Common myeloid progenitor, CD34-positive (primary cell): Measurements from ENCODE around the gene YTHDF2.
"Not testable (repeated sequence)": the region's sequence is repeated elsewhere in the genome, so short reads cannot be mapped to it uniquely, and the experiment has no call there.

Source experiments
- CTCF ChIA-PET: fragments of 350-600 bp; sonication (Branson Sonifier 250); formaldehyde crosslinking; loops from one replicate; lab custom pipeline; 2021; ENCODE audit warnings: antibody characterized with exemption; lab: Charles Lee
- POLR2A ChIA-PET: fragments of 350-600 bp; sonication (Branson Sonifier 250); formaldehyde crosslinking; loops from one replicate; lab custom pipeline; 2021; ENCODE audit warnings: antibody characterized with exemption; lab: Charles Lee
- DNase-seq, 3 donors: peaks; one replicate each; pipeline versions ENCODE4 v3.0.0 to v3.0.0-alpha.2; 2013
- H3K27ac ChIP-seq, 2 experiments: 1 replicate in 1 of 2; 2 replicates in 1 of 2; pipeline ENCODE4 v1.7.0; 2013; ENCODE audit warnings: inconsistent platforms in 2 of 2, low read length in 2 of 2, mild to moderate bottlenecking in 2 of 2, low read depth in 1 of 2, moderate library complexity in 1 of 2; ENCODE audit not compliant: severe bottlenecking in 2 of 2, insufficient read depth in 1 of 2, poor library complexity in 1 of 2
- H3K27me3 ChIP-seq, 5 experiments: replicated peaks in 2 of 5; 1 replicate in 3 of 5; 2 replicates in 2 of 5; pipeline versions ENCODE4 v1.6.1 to v1.7.0; 2013; ENCODE audit warnings: low read length in 4 of 5, mild to moderate bottlenecking in 2 of 5, moderate library complexity in 2 of 5, inconsistent platforms in 1 of 5; ENCODE audit not compliant: insufficient read depth in 5 of 5, control insufficient read depth in 4 of 5
- H3K36me3 ChIP-seq, 4 experiments: 1 replicate in 2 of 4; 2 replicates in 2 of 4; pipeline versions ENCODE4 v1.6.1 to v1.7.0; 2013; ENCODE audit warnings: low read length in 3 of 4, control low read depth in 1 of 4, mild to moderate bottlenecking in 1 of 4; ENCODE audit not compliant: control insufficient read depth in 4 of 4, insufficient read depth in 4 of 4
- H3K4me1 ChIP-seq, 4 experiments: 1 replicate in 3 of 4; 2 replicates in 1 of 4; pipeline versions ENCODE4 v1.6.1 to v1.7.1; 2013; ENCODE audit warnings: low read length in 3 of 4, mild to moderate bottlenecking in 3 of 4, control low read depth in 1 of 4, inconsistent platforms in 1 of 4, moderate library complexity in 1 of 4; ENCODE audit not compliant: control insufficient read depth in 4 of 4, insufficient read depth in 4 of 4; ENCODE audit errors: control extremely low read depth in 1 of 4
- H3K4me3 ChIP-seq, 7 experiments: 1 replicate in 4 of 7; 2 replicates in 3 of 7; pipeline versions ENCODE4 v1.5.1 to v1.7.0; 2013; ENCODE audit warnings: mild to moderate bottlenecking in 7 of 7, low read length in 6 of 7, moderate library complexity in 6 of 7, inconsistent platforms in 2 of 7, low read depth in 2 of 7, control low read depth in 1 of 7; ENCODE audit not compliant: insufficient read depth in 4 of 7, control insufficient read depth in 1 of 7; ENCODE audit errors: extremely low read depth in 1 of 7
- H3K9me3 ChIP-seq, 5 experiments: 1 replicate in 4 of 5; 2 replicates in 1 of 5; pipeline versions ENCODE4 v1.6.1 to v1.7.1; 2013; ENCODE audit warnings: low read length in 4 of 5, mild to moderate bottlenecking in 2 of 5, inconsistent platforms in 1 of 5, low read depth in 1 of 5, moderate library complexity in 1 of 5; ENCODE audit not compliant: control insufficient read depth in 4 of 5, insufficient read depth in 2 of 5; ENCODE audit errors: control extremely low read depth in 1 of 5
- WGBS: methylation state at CpG from one replicate; pipeline ENCODE4 v1.1.5; 2013; ENCODE audit not compliant: insufficient coverage; 5-methylcytosine and 5-hydroxymethylcytosine counted together

Gene YTHDF2

DNA sequence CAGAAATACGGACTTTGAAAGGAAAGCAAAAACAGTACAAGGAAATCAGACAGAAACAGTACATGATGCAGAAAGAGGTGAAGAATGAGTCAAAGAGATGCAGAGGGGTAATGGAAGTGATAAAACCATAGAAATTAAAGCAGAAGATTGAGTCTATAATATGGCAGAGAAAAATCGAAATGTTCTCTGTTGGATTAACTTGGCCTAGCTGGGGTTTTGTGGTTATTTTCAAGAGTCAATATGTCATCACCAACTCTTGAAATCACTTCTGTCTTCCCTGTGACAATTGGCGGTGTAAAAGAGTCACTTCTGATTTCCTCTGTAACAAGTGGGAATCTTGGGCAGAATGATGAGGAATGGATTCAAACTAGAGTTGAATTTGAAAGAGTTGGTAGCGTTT lies 7.4 kb downstream of the YTHDF2 start:
- Histone ChIP-seq H3K27me3 (no peaks in the 10 kb centered on the region), H3K4me3 (no peak overlapping the region), H3K27ac (no peak overlapping the region), H3K4me1 (peaks cover 5 to 39% (median 24%) of the 10 kb centered on the region in 4 experiments), H3K9me3 (no peaks in the 10 kb centered on the region), H3K36me3 (peaks cover 9 to 76% (median 41%) of the 10 kb centered on the region in 4 experiments)
- ChIA-PET CTCF (no interaction called here), POLR2A (no interaction called here)
- no peak for DNase-seq
- 100% methylated on average over 2 of the region's 4 CpGs for WGBS

DNA sequence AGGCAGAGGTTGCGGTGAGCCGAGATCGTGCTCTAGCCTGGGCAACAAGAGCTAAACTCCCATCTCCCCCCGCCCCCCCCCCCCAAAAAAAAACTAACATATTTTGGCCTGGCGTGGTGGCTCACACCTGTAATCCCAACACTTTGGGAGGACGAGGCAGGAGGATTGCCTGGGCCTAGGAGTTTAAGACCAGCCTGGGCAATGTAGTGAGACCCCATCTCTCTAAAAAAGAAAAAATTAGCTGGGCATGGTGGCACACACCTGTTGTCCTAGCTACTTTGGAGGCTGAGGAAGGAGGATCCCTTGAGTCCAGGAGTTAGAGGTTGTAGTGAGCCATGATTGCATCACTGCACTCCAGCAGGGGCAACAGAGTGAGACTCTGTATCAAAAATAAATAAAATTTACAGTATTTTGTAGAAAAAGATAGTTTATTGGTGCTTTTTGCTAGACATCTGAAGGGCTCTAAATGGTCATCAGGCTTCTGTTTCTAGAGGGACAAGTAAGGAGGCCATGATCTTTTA lies 9.0 kb downstream of the YTHDF2 start:
- Histone ChIP-seq H3K27me3 (no peaks in the 10 kb centered on the region), H3K4me3 (no peak overlapping the region), H3K27ac (peak overlapping the region in 1 of 2 experiments; percentile 54), H3K36me3 (peaks cover 6 to 68% (median 33%) of the 10 kb centered on the region in 4 experiments), H3K4me1 (peaks cover 5 to 38% (median 25%) of the 10 kb centered on the region in 4 experiments), H3K9me3 (no peaks in the 10 kb centered on the region)
- DNase-seq: no peak
- ChIA-PET POLR2A (no interaction called here), CTCF (interaction anchor here (1.2 to 1.9 kb wide), 2 partner anchors 9 to 12 kb away, joined by 3 to 9 read pairs; partner anchors contain the start of gene YTHDF2)
- WGBS: no CpG with 5 or more reads among the region's 6 CpGs

DNA sequence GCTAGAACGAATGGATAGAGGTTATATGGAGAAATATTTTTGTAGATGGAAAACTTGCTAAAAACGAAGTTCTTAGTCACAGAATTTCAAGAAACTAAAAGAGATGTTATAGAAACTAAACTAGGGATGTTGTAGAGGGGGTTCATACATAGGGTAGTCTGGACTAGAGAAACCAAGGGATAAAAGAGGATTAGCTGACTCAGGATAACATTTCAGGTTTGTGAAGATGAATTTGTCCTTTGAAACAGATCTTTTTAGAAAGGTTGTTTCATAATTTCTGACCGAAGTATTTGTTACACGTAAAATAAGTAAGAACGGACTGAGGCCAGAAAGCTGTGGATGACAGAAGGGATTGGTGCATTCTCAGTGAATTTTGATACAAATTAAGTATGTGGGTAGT lies 13.6 kb downstream of the YTHDF2 start:
- no peaks in the 10 kb centered on the region for H3K27me3 ChIP-seq
- H3K9me3 ChIP-seq: no peaks in the 10 kb centered on the region
- H3K4me1 ChIP-seq: peaks cover 2 to 35% (median 21%) of the 10 kb centered on the region in 4 experiments
- 100% methylated on average over 2 of the region's 5 CpGs for WGBS
- ChIA-PET CTCF (interaction anchor here (2.8 kb wide), 1 partner anchor 14 kb away, joined by 10 read pairs; the partner anchor contains the start of gene YTHDF2), POLR2A (no interaction called here)
- peaks cover 4 to 46% (median 9%) of the 10 kb centered on the region in 4 experiments for H3K36me3 ChIP-seq
- H3K27ac ChIP-seq: peak overlapping the region in 1 of 2 experiments; percentile 19
- no peak for DNase-seq
- H3K4me3 ChIP-seq: no peak overlapping the region

DNA sequence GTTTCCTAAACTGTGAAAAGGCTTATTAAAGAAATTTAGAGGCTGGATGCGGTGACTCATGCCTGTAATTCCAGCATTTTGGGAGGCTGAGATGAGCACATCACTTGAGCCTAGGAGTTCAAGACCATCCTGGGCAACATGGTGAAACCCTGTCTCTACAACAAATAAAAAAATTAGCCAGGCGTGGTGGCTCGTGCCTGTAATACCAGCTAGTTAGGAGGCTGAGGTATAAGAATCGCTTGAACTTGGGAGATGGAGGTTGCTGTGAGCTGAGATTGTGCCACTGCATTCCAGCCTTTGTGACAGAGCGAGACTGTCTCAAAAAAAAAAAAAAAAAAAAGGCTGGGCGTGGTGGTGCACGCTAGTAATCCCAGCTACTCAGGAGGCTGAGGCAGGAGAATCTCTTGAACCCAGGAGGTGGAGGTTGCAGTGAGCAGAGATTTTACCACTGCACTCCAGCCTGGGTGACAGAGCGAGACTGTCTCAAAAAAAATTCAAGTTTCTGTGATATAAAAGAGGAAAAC lies 14.1 kb downstream of the YTHDF2 start:
- ChIA-PET POLR2A (interaction anchor here (0.6 kb wide), 1 partner anchor 27 kb away, joined by 3 read pairs; no protein-coding TSS in a partner anchor), CTCF (interaction anchor here (2.8 to 3.7 kb wide), 2 partner anchors 12 to 14 kb away, joined by 10 to 13 read pairs; partner anchors contain the start of gene YTHDF2)
- not testable (repeated sequence) for H3K9me3 ChIP-seq, H3K27ac ChIP-seq, H3K4me3 ChIP-seq, DNase-seq, H3K27me3 ChIP-seq
- Histone ChIP-seq H3K36me3 (peaks cover 4 to 49% (median 8%) of the 10 kb centered on the region in 4 experiments), H3K4me1 (peaks cover 1 to 33% (median 20%) of the 10 kb centered on the region in 4 experiments)
- WGBS: 91% methylated on average over 4 of the region's 8 CpGs

DNA sequence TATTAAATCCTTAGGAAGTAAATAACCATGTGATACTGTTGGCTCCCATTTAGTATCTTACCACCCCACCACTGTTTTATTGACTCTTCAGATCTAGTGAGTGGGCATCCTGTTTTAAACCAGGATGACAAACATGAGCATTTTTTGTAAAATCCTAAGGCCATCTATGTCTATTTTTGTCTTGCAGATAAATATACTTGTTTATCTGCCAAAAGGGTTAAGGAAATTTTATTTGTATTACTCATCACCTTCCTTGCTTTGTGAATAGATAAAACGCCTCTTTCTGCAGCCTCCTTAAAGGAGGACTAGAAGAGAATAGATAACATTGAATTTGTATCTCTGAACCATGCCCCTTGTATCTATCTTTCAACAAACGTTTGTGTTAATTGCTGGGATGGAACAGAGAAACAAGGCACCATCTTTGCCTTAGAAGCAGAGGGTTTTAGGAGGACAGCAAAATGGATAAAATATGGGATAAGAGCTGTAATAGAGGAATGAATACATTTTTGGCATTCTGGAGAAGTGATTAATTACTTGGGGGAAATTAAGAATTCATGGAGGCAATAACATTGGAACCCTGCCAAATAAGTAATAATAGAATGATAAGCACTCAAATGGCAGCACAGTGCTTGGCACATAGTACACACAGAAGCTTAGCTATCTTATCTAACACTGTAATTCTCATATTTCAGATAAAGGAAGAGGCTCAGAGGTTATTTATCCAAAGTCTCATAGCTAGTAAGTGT lies 14.7 kb downstream of the YTHDF2 start:
- Histone ChIP-seq H3K27ac (no peak overlapping the region), H3K4me1 (peaks cover 0 to 32% (median 16%) of the 10 kb centered on the region in 4 experiments), H3K27me3 (no peaks in the 10 kb centered on the region), H3K9me3 (no peaks in the 10 kb centered on the region), H3K36me3 (peaks cover 4 to 50% (median 10%) of the 10 kb centered on the region in 4 experiments), H3K4me3 (no peak overlapping the region)
- CTCF ChIA-PET: interaction anchor here (1.9 to 3.7 kb wide), 3 partner anchors 9 to 15 kb away, joined by 6 to 13 read pairs (median 10); partner anchors contain the start of gene YTHDF2
- 100% methylated on average over 1 of the region's 2 CpGs for WGBS
- DNase-seq: no peak
- POLR2A ChIA-PET: interaction anchor here (0.6 kb wide), 1 partner anchor 28 kb away, joined by 3 read pairs; no protein-coding TSS in a partner anchor

DNA sequence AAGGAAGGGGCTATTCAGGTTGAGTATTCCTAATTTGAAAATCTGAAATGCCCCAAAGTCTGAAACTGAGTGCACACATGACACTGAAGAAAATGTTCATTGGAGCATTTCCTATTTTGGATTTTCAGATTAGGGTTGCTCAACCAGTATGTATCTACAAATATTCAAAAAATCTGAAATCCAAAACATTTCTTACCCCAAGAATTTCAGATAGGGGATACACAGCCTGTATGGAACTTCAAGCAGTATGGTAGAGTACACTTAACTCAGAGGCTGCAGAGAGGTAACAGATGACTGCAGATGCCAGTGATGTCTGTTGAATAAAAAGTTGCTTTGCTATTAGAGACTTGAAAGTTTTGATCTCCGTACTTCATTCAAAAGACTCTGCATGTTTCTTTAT lies 19.0 kb downstream of the YTHDF2 start:
- Histone ChIP-seq H3K27ac (no peak overlapping the region), H3K4me1 (peaks cover 0 to 16% (median 1%) of the 10 kb centered on the region in 4 experiments), H3K4me3 (no peak overlapping the region), H3K27me3 (no peaks in the 10 kb centered on the region), H3K9me3 (no peaks in the 10 kb centered on the region), H3K36me3 (peaks cover 18 to 65% (median 28%) of the 10 kb centered on the region in 4 experiments)
- no peak for DNase-seq
- ChIA-PET CTCF (interaction anchor here (2.3 kb wide), 1 partner anchor 19 kb away, joined by 11 read pairs; no protein-coding TSS in a partner anchor), POLR2A (interaction anchor here (1.1 kb wide), 1 partner anchor 107 kb away, joined by 4 read pairs; the partner anchor contains the start of gene RNU11)
- no CpG with 5 or more reads among the region's 1 CpG for WGBS
